Pancreas (tissue), 10 donors: Measurements from ENCODE around the gene PARP3. TPM values are rescaled to one million over a fixed set of nuclear protein-coding genes. Genes with fewer than 3 reads are reported as not detected.

ENCODE experiments used
- ATAC-seq, 4 donors: fragments of 200-7000 bp; cut with Tn5 transposase; one replicate each; pipeline versions ENCODE4 v1.8.0 to v1.9.1; 2020; ENCODE audit warnings: mild to moderate bottlenecking in 4 of 4, moderate library complexity in 4 of 4
- DNase-seq, 6 donors: peaks; one replicate each; pipeline ENCODE4 v3.0.0-alpha.2; 2020
- FAIRE-seq: peaks from 2 replicates; lab custom pipeline; 2012; peaks lifted over from hg19 to GRCh38; lab: Jason Lieb, UNC
- H3K27ac ChIP-seq, 4 donors: fragments of 200-600 bp; sonication (generic); 1 replicate in 3 of 4; 2 replicates in 1 of 4; pipeline versions ENCODE4 v1.5.0 to v1.8.0; 2020
- H3K27me3 ChIP-seq, 4 donors: fragments of 200-600 bp; one replicate each; pipeline ENCODE4 v1.8.0; 2021
- H3K36me3 ChIP-seq, 3 donors: fragments of 200-600 bp; sonication (generic) in 1 of 3; one replicate each; pipeline versions ENCODE4 v1.5.0 to v1.8.0; 2020 to 2021
- H3K4me1 ChIP-seq, 3 donors: fragments of 200-600 bp; one replicate each; pipeline ENCODE4 v1.8.0; 2021
- H3K4me3 ChIP-seq, 4 donors: fragments of 200-600 bp; sonication (generic) in 2 of 4; one replicate each; pipeline versions ENCODE4 v1.5.0 to v1.8.0; 2020 to 2021
- H3K9me3 ChIP-seq, 4 donors: fragments of 200-600 bp; one replicate each; pipeline ENCODE4 v1.8.0; 2021
- WGBS, 2 donors: extraction: QIAGEN DNeasy Blood & Tissue Kit; methylation state at CpG; one replicate each; pipeline ENCODE4 v1.1.7; 2013; 5-methylcytosine and 5-hydroxymethylcytosine counted together
- intact Hi-C, 3 donors: fragments of 100-400 bp; cut with DNase I; formaldehyde crosslinking; loops; one replicate each; pipeline versions ENCODE4 v1.11.1 to v1.14.2; 2022
- polyA plus RNA-seq, 2 donors: library from polyadenylated mRNA; stranded (reverse); fragments of 200-250 nt; gene quantifications; one replicate each; pipeline ENCODE4 v1.2.3, GENCODE V29; 2013
- total RNA-seq, 6 donors: library from RNA; stranded (reverse); fragmentation: NEBNext Ultra II Directional in 4 of 6; extraction: Animal tissue kit (Norgen Biotek cat#: 25700) in 4 of 6; gene quantifications; one replicate each; pipeline versions ENCODE4 v1.2.1 to v1.2.4, GENCODE V29; 2021 to 2023
- TF ChIP-seq, protein P1 (sequence below), 4 donors: fragments of 200-600 bp; sonication (generic) in 3 of 4; IDR thresholded peaks; one replicate each; pipeline versions ENCODE4 v1.5.0 to v1.8.0; 2021; ENCODE audit warnings: antibody characterized with exemption in 4 of 4
- donor health status: healthy with polysubstance abuse.
- donor health status: DM: no; HTN: no; CAD: no; lungs with moderate emphysema.
- donor health status: DM: no; HTN: no; CAD: no.
- donor health status: control.
- donor health status: control.
- donor health status: Bipolar disorder and iron deficiency.
- donor health status: DM: yes; HTN: yes; CAD: no.
- donor health status: DM: no; HTN: no; CAD: no.
- donor health status: DM: no; HTN: no; CAD: no.
- donor health status: DM: yes; HTN: yes; CAD: no.

Gene PARP3
- total and polyA plus RNA-seq, 8 donors: 2.1 to 8.3 (median 5.2) TPM

DNA sequence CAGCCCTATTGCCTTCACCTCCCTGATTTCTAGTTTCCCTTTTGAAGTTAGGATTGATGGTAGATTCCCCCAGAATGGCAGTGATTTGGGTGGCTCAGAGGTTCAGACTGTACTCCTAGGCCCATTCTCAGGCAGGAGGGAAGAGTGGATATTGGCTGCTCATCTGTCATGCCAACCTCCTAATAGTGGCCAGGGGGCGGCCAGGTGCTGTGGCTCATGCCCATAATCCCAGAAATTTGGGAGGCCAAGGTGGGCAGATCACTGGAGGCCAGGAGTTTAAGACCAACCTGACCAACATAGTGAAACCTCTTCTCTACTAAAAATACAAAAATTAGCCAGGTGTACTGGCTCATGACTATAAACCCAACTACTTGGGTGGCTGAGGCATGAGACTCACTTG is 11.7 kb upstream of the PARP3 start:
- no peak for FAIRE-seq
- no peaks in the 10 kb centered on the region for H3K4me1 ChIP-seq
- intact Hi-C loops: no loop called here
- H3K9me3 ChIP-seq: no peaks in the 10 kb centered on the region
- H3K36me3 ChIP-seq: peaks cover 0 to 27% (median 6%) of the 10 kb centered on the region in 3 donors
- WGBS, 2 donors: 98 to 100% methylated on average over 1 of the region's 1 CpG
- no peak overlapping the region for H3K4me3 ChIP-seq
- no peak for DNase-seq
- H3K27ac ChIP-seq: no peak overlapping the region
- TF ChIP-seq, protein P1, sequence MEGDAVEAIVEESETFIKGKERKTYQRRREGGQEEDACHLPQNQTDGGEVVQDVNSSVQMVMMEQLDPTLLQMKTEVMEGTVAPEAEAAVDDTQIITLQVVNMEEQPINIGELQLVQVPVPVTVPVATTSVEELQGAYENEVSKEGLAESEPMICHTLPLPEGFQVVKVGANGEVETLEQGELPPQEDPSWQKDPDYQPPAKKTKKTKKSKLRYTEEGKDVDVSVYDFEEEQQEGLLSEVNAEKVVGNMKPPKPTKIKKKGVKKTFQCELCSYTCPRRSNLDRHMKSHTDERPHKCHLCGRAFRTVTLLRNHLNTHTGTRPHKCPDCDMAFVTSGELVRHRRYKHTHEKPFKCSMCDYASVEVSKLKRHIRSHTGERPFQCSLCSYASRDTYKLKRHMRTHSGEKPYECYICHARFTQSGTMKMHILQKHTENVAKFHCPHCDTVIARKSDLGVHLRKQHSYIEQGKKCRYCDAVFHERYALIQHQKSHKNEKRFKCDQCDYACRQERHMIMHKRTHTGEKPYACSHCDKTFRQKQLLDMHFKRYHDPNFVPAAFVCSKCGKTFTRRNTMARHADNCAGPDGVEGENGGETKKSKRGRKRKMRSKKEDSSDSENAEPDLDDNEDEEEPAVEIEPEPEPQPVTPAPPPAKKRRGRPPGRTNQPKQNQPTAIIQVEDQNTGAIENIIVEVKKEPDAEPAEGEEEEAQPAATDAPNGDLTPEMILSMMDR (IDR thresholded peaks at IDR 0.05): no peak
- no peak for ATAC-seq
- no peaks in the 10 kb centered on the region for H3K27me3 ChIP-seq

DNA sequence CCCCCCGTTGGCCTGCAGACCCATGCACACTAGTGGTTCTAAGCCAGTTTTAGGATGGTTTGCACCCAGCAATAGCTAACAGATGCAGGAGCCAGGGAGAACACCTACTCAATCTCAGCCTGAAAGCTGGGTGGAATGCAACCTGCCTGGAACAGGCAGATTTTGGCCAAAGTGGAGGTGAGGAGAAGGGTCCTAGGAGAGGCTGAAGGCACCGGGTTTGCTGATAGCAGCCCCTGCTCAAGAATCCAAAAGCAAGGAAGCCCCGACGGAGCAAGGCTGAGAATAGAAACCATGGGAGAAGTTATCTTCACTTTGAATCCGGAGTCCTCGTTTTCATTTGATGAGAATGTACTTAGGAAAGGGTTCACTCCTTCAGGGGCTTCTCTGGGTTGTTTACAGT is 10.4 kb upstream of the PARP3 start:
- intact Hi-C loops: no loop called here
- TF ChIP-seq, protein P1 (IDR thresholded peaks at IDR 0.05): no peak
- whole genome bisulfite sequencing, 2 donors: 93 to 95% methylated on average over 6 of the region's 6 CpGs
- Histone ChIP-seq H3K27ac (no peak overlapping the region), H3K27me3 (no peaks in the 10 kb centered on the region), H3K4me3 (no peak overlapping the region), H3K9me3 (no peaks in the 10 kb centered on the region), H3K4me1 (no peaks in the 10 kb centered on the region), H3K36me3 (peaks cover 0 to 38% (median 6%) of the 10 kb centered on the region in 3 donors)
- FAIRE-seq (no peak), DNase-seq (no peak), ATAC-seq (no peak)

DNA sequence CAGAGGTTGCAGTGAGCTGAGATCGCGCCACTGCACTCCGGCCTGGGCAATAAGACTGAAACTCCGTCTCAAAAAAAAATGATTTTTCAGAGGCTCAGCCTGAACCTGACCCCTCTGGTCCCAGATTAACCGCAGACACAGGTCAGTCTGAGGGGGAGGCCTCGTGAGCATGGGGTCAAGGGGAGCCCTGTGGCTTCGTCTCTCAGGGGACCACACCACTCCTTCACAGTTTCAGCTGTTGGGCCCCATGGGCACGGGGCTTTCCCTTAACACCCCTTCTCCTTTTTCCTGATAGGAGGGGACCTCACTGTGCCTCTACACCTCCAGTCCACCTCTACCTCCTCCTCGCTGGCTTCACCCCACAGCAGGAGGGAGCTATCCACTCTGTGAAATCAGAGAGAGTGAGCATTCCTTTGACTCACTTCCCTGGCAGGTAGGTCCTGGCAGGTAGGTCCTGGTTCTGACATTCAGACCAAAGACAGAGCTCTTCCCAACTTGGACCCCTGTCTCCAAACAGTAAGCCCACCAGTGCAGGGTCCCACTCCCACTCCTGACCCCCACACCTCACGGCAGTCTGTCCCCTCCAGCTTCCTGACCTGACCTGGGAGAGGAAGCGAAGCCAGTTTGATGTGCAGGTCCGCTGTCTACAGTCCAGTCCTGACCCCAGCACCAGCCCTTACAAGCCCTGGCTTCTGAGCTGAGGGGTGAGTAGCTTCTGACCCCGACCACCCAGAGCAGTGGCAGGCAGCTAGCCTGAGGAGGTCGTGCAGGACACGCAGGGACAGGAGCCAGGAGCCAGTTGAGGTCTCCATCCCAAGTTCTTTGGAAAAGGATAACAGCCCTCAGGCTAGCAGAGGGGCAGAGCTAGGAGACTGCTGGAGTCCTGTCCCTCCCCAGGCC is 9.4 kb upstream of the PARP3 start:
- WGBS, 2 donors: 95% methylated on average over 15 of the region's 15 CpGs
- no peak for DNase-seq
- H3K36me3 ChIP-seq: peaks cover 0 to 45% (median 11%) of the 10 kb centered on the region in 3 donors

DNA sequence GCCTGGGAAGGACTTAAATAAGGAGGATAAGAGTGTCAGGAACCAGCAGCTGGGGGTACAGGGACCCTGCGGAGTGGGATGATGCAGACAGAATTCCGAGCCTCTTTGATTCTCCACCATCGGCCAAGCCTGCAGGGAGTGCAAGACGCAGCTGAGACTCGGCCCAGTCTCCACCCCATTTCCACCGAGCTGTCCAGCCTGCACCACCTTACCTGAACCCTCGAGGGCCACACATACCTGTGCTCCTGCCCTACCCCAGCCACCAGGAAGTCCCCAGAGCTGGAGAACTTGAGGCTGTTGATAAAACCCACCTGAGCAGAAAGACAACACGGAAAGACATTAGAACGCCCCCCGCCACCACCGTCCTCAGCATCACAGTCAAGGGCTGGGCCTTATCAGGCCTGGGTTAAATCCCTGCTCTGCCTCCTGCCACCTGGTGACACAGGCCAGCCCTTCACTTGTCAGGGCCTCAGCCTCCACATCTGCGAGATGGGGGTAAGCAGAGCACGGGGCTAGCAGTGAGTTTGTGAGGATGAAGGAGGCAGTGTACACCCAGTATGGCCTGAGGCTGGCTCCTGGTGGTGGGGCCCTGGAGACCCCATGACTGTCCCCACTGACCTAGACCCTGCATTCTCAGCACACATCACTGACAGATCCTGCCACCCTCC is 8.6 kb upstream of the PARP3 start:
- no peaks in the 10 kb centered on the region for H3K27me3 ChIP-seq
- FAIRE-seq (no peak), ATAC-seq (no peak), DNase-seq (no peak)
- no peak overlapping the region for H3K4me3 ChIP-seq
- no peaks in the 10 kb centered on the region for H3K4me1 ChIP-seq
- WGBS, 2 donors: 93% methylated on average over 13 of the region's 13 CpGs
- TF ChIP-seq, protein P1 (IDR thresholded peaks at IDR 0.05): no peak
- H3K27ac ChIP-seq: no peak overlapping the region
- intact Hi-C loops: no loop called here
- no peaks in the 10 kb centered on the region for H3K9me3 ChIP-seq
- H3K36me3 ChIP-seq: peaks cover 0 to 45% (median 11%) of the 10 kb centered on the region in 3 donors

More for the DNA sequence above, 9.4 kb upstream of the PARP3 start:
- intact Hi-C loops: no loop called here
- Histone ChIP-seq H3K27me3 (no peaks in the 10 kb centered on the region), H3K27ac (no peak overlapping the region), H3K4me3 (no peak overlapping the region), H3K4me1 (no peaks in the 10 kb centered on the region), H3K9me3 (no peaks in the 10 kb centered on the region)
- FAIRE-seq (no peak), ATAC-seq (no peak)
- TF ChIP-seq, protein P1 (IDR thresholded peaks at IDR 0.05): no peak
